H1 (cell line): Measurements from ENCODE around the gene GPC3. TPM values are rescaled to one million over a fixed set of nuclear protein-coding genes. Genes with fewer than 3 reads are reported as not detected.

Source experiments
- CTCF ChIA-PET: fragments of 300-600 bp; sonication (Branson Sonifier 250); formaldehyde crosslinking; loops from one replicate; lab custom pipeline; 2021; ENCODE audit not compliant: partially characterized antibody; lab: Charles Lee
- POLR2A ChIA-PET: fragments of 300-600 bp; sonication (Branson Sonifier 250); formaldehyde crosslinking; loops from one replicate; lab custom pipeline; 2021; ENCODE audit warnings: inconsistent platforms; ENCODE audit not compliant: partially characterized antibody; lab: Charles Lee
- DNase-seq, 2 experiments: peaks; one replicate each; pipeline versions ENCODE4 v3.0.0 to v3.0.0-alpha.2; 2010 to 2022; ENCODE audit warnings: low spot score in 2 of 2, low read depth in 1 of 2, mixed read lengths in 1 of 2
- FAIRE-seq: peaks from 2 replicates; lab custom pipeline; 2011; peaks lifted over from hg19 to GRCh38; lab: Jason Lieb, UNC
- H2AFZ ChIP-seq: 2 replicates; pipeline ENCODE4 v1.8.1; 2012; ENCODE audit warnings: low read length, inconsistent platforms
- H2AK5ac ChIP-seq: 2 replicates; pipeline ENCODE4 v1.6.1; 2013; ENCODE audit warnings: low read depth, low read length
- H2BK120ac ChIP-seq: replicated peaks from 2 replicates; pipeline ENCODE3; 2013; ENCODE audit warnings: low read depth, low read length, inconsistent platforms
- H2BK12ac ChIP-seq: 2 replicates; pipeline ENCODE4 v1.6.1; 2013; ENCODE audit warnings: low read depth, low read length
- H2BK15ac ChIP-seq: 2 replicates; pipeline ENCODE4 v1.6.1; 2013; ENCODE audit warnings: low read length
- H2BK20ac ChIP-seq: 2 replicates; pipeline ENCODE4 v1.6.1; 2013; ENCODE audit warnings: low read length
- H2BK5ac ChIP-seq: 2 replicates; pipeline ENCODE4 v1.6.1; 2013; ENCODE audit warnings: low read depth, low read length
- H3K14ac ChIP-seq: 2 replicates; pipeline ENCODE4 v1.6.1; 2013; ENCODE audit warnings: inconsistent platforms; ENCODE audit not compliant: insufficient read length
- H3K18ac ChIP-seq: 2 replicates; pipeline ENCODE4 v1.6.1; 2013; ENCODE audit warnings: low read length; ENCODE audit errors: extremely low read depth
- H3K23ac ChIP-seq: 2 replicates; pipeline ENCODE4 v1.6.1; 2013; ENCODE audit warnings: inconsistent platforms; ENCODE audit not compliant: insufficient read length
- H3K23me2 ChIP-seq: 2 replicates; pipeline ENCODE4 v1.6.1; 2013; ENCODE audit warnings: low read depth, low read length
- H3K27ac ChIP-seq: 2 replicates; pipeline ENCODE4 v1.6.1; 2011; ENCODE audit warnings: low read depth, low read length, inconsistent platforms
- H3K27me3 ChIP-seq, 4 experiments: replicated peaks in 1 of 4; 1 replicate in 1 of 4; 2 replicates in 3 of 4; pipeline versions ENCODE4 v1.6.1 to v1.8.1; 2011 to 2013; ENCODE audit warnings: low read length in 3 of 4, mild to moderate bottlenecking in 3 of 4, inconsistent platforms in 2 of 4, mixed read lengths in 2 of 4, moderate library complexity in 1 of 4; ENCODE audit not compliant: control insufficient read depth in 3 of 4, insufficient read depth in 3 of 4; ENCODE audit errors: extremely low read depth in 1 of 4
- H3K36me3 ChIP-seq, 4 experiments: 2 replicates each; pipeline versions ENCODE4 v1.6.1 to v1.8.1; 2011 to 2013; ENCODE audit warnings: mild to moderate bottlenecking in 4 of 4, low read length in 3 of 4, moderate library complexity in 2 of 4, control low read depth in 1 of 4, inconsistent platforms in 1 of 4; ENCODE audit not compliant: insufficient read depth in 4 of 4, control insufficient read depth in 2 of 4
- H3K4ac ChIP-seq: replicated peaks from 2 replicates; pipeline ENCODE3; 2013; ENCODE audit warnings: low read length, low read depth, mixed read lengths, inconsistent platforms; ENCODE audit not compliant: insufficient read length
- H3K4me1 ChIP-seq, 4 experiments: replicated peaks in 1 of 4; 1 replicate in 1 of 4; 2 replicates in 3 of 4; pipeline versions ENCODE4 v1.6.1 to v1.8.1; 2011 to 2013; ENCODE audit warnings: low read length in 3 of 4, inconsistent platforms in 2 of 4, mixed read lengths in 1 of 4; ENCODE audit not compliant: insufficient read depth in 4 of 4, control insufficient read depth in 3 of 4
- H3K4me2 ChIP-seq, 2 experiments: 2 replicates each; pipeline versions ENCODE4 v1.6.1 to v1.8.1; 2011 to 2013; ENCODE audit warnings: low read depth in 2 of 2, low read length in 2 of 2, control low read depth in 1 of 2, inconsistent platforms in 1 of 2, mild to moderate bottlenecking in 1 of 2; ENCODE audit not compliant: insufficient read depth in 1 of 2
- H3K4me3 ChIP-seq, 4 experiments: fragments of 200-600, 300-600 bp in 1 of 4; sonication (generic), shearing (Covaris generic), sonication (Bioruptor Twin) in 1 of 4; 2 replicates each; pipeline versions ENCODE4 v1.5.1 to v1.8.1; 2011 to 2016; ENCODE audit warnings: low read length in 4 of 4, low read depth in 3 of 4, control low read depth in 2 of 4, inconsistent platforms in 2 of 4, mild to moderate bottlenecking in 2 of 4, mixed read lengths in 1 of 4, moderate library complexity in 1 of 4; ENCODE audit not compliant: insufficient read depth in 2 of 4; ENCODE audit errors: extremely low read depth in 1 of 4
- H3K56ac ChIP-seq: replicated peaks from 2 replicates; pipeline ENCODE3; 2013; ENCODE audit warnings: low read depth, mild to moderate bottlenecking, mixed read lengths, low read length, inconsistent platforms; ENCODE audit not compliant: insufficient read length
- H3K79me1 ChIP-seq: 2 replicates; pipeline ENCODE4 v1.6.1; 2013; ENCODE audit warnings: low read depth, low read length, control low read depth
- H3K79me2 ChIP-seq, 2 experiments: 2 replicates each; pipeline versions ENCODE4 v1.6.1 to v1.8.1; 2012 to 2013; ENCODE audit warnings: low read length in 2 of 2, mild to moderate bottlenecking in 2 of 2, inconsistent platforms in 1 of 2; ENCODE audit not compliant: insufficient read depth in 2 of 2, control insufficient read depth in 1 of 2
- H3K9ac ChIP-seq, 4 experiments: replicated peaks in 1 of 4; 1 replicate in 1 of 4; 2 replicates in 3 of 4; pipeline versions ENCODE4 v1.6.1 to v1.8.1; 2011 to 2013; ENCODE audit warnings: low read depth in 3 of 4, low read length in 3 of 4, control low read depth in 2 of 4, mild to moderate bottlenecking in 2 of 4, moderate library complexity in 2 of 4, inconsistent platforms in 1 of 4; ENCODE audit errors: extremely low read depth in 1 of 4
- H3K9me3 ChIP-seq, 2 experiments: 2 replicates each; pipeline versions ENCODE4 v1.6.1 to v1.8.1; 2012 to 2013; ENCODE audit warnings: mild to moderate bottlenecking in 2 of 2, moderate library complexity in 2 of 2, control low read depth in 1 of 2, inconsistent platforms in 1 of 2, low read depth in 1 of 2, low read length in 1 of 2, mixed read lengths in 1 of 2; ENCODE audit not compliant: insufficient read depth in 2 of 2
- H4K20me1 ChIP-seq, 2 experiments: replicated peaks in 1 of 2; 2 replicates each; pipeline versions ENCODE3 to v1.8.1; 2011 to 2013; ENCODE audit warnings: inconsistent platforms in 2 of 2, low read length in 2 of 2, mild to moderate bottlenecking in 1 of 2; ENCODE audit not compliant: insufficient read depth in 2 of 2, control insufficient read depth in 1 of 2
- H4K5ac ChIP-seq: 2 replicates; pipeline ENCODE4 v1.6.1; 2013; ENCODE audit warnings: low read length, low read depth, mixed read lengths, inconsistent platforms; ENCODE audit not compliant: insufficient read length
- H4K8ac ChIP-seq: 2 replicates; pipeline ENCODE4 v1.8.0; 2013; ENCODE audit warnings: mild to moderate bottlenecking, moderate library complexity, low read length, inconsistent platforms; ENCODE audit not compliant: insufficient read depth; ENCODE audit errors: extremely low read depth
- H4K91ac ChIP-seq: replicated peaks from 2 replicates; pipeline ENCODE3; 2013; ENCODE audit warnings: low read length, mixed read lengths, inconsistent platforms; ENCODE audit not compliant: insufficient read length
- BCL11A ChIP-seq, 2 experiments: IDR thresholded peaks; one replicate each; pipeline ENCODE4 v1.6.1; 2011; ENCODE audit warnings: low read depth in 2 of 2, low read length in 2 of 2, mild to moderate bottlenecking in 2 of 2
- FOSL1 ChIP-seq: IDR thresholded peaks from 2 replicates; pipeline ENCODE4 v1.6.1; 2011; ENCODE audit warnings: mild to moderate bottlenecking, low read depth, low read length, moderate library complexity; ENCODE audit not compliant: insufficient read depth
- HDAC6 ChIP-seq: IDR thresholded peaks from one replicate; pipeline ENCODE4 v1.7.1; 2012; ENCODE audit warnings: low read depth, mild to moderate bottlenecking, inconsistent platforms, low read length, moderate library complexity
- MAFK ChIP-seq: IDR thresholded peaks from 2 replicates; pipeline ENCODE4 v1.6.1; 2012; ENCODE audit warnings: low read depth, mild to moderate bottlenecking, improper control_type of control experiment, low read length
- PHF8 ChIP-seq: fragments of 200-600 bp; sonication (generic); conservative IDR thresholded peaks from 2 replicates; pipeline ENCODE4 v1.7.1; 2012; ENCODE audit warnings: low read depth, mild to moderate bottlenecking, inconsistent platforms, low read length, moderate library complexity
- RAD21 ChIP-seq, 2 experiments: IDR thresholded peaks in 1 of 2; conservative IDR thresholded peaks in 1 of 2; 2 replicates each; pipeline ENCODE4 v1.6.1; 2011; ENCODE audit warnings: low read depth in 2 of 2, low read length in 2 of 2, improper control_type of control experiment in 1 of 2, inconsistent platforms in 1 of 2, mild to moderate bottlenecking in 1 of 2, moderate library complexity in 1 of 2
- RBBP5 ChIP-seq: IDR thresholded peaks from 2 replicates; pipeline ENCODE4 v1.7.1; 2012; ENCODE audit warnings: low read depth, mild to moderate bottlenecking, inconsistent platforms, low read length, moderate library complexity, borderline replicate concordance
- RNF2 ChIP-seq: fragments of 200-900, 300-1000 bp; sonication (generic); IDR thresholded peaks from 2 replicates; pipeline ENCODE4 v1.7.1; 2016; ENCODE audit warnings: borderline replicate concordance, low read depth, mild to moderate bottlenecking, antibody characterized with exemption, low read length; ENCODE audit not compliant: poor library complexity, severe bottlenecking; ENCODE audit errors: missing control alignments
- SUZ12 ChIP-seq: fragments of 200-600 bp; sonication (generic); IDR thresholded peaks from 2 replicates; pipeline ENCODE4 v1.6.1; 2012; ENCODE audit warnings: mild to moderate bottlenecking, inconsistent platforms, low read length, moderate library complexity, mixed read lengths
- TBP ChIP-seq: IDR thresholded peaks from 2 replicates; pipeline ENCODE4 v1.6.1; 2011; ENCODE audit warnings: low read depth, low read length, improper control_type of control experiment
- TEAD4 ChIP-seq: IDR thresholded peaks from 2 replicates; pipeline ENCODE4 v1.6.1; 2012; ENCODE audit warnings: low read depth, low read length, inconsistent platforms, mixed read lengths
- WGBS, 2 experiments: shearing (Covaris generic) in 1 of 2; methylation state at CpG; one replicate each; pipeline versions ENCODE4 v1.1.6 to v1.1.7; 2013 to 2015; ENCODE audit warnings: low lambda C conversion rate in 2 of 2, mixed read lengths in 2 of 2, inconsistent platforms in 1 of 2, low coverage in 1 of 2, missing lambda C conversion rate in 1 of 2; ENCODE audit not compliant: insufficient replicate concordance in 2 of 2, insufficient coverage in 1 of 2, insufficient read length in 1 of 2; ENCODE audit errors: extremely low coverage in 1 of 2, missing lambda C conversion rate in 1 of 2; 5-methylcytosine and 5-hydroxymethylcytosine counted together
- polyA plus RNA-seq, 7 experiments: library from polyadenylated mRNA; depleted of rRNA in 3 of 7; stranded (reverse) in 5 of 7; unstranded in 2 of 7; fragments of >200 nt in 5 of 7; fragments of 200-250 nt in 2 of 7; gene quantifications; 1 replicate in 5 of 7; 2 replicates in 1 of 7; 4 replicates in 1 of 7; pipeline versions ENCODE4 v1.2.1 to v1.2.3, GENCODE V29; 2011 to 2013; ENCODE audit warnings: missing spikeins in 2 of 7, mixed read lengths in 2 of 7
- total RNA-seq: library from RNA; stranded (reverse); fragmentation: NEBNext Ultra II Directional; extraction: Animal tissue kit (Norgen Biotek cat#: 25700); gene quantifications from 2 replicates; pipeline ENCODE4 v1.2.1, GENCODE V29; 2021
- TF ChIP-seq, protein P1 (sequence below): IDR thresholded peaks from 2 replicates; pipeline ENCODE4 v1.6.1; 2012; ENCODE audit warnings: low read length, inconsistent platforms

GPC3 gene
- total and polyA plus RNA-seq, 2 of the 8 experiments (the other 6 are each of a cell fraction or from before 2014, with no cell fraction given), result 64.8 to 71.9 TPM

GRCh38 chrX:133846311-133846710 lies 139.1 kb downstream of the GPC3 start:
- no peak overlapping the region for H3K23ac ChIP-seq
- no peak overlapping the region for H2BK120ac ChIP-seq
- no peak overlapping the region for H4K8ac ChIP-seq
- H3K27ac ChIP-seq, result no peak overlapping the region
- H3K4me2 ChIP-seq, result no peak overlapping the region
- H4K5ac ChIP-seq, result no peak overlapping the region
- no peak overlapping the region for H3K18ac ChIP-seq
- no peak overlapping the region for H2BK20ac ChIP-seq
- no peaks in the 10 kb centered on the region for H3K27me3 ChIP-seq
- H3K4me3 ChIP-seq, result no peak overlapping the region
- no peak overlapping the region for H2BK15ac ChIP-seq
- no peak overlapping the region for H4K91ac ChIP-seq
- no peaks in the 10 kb centered on the region for H3K79me2 ChIP-seq
- H3K14ac ChIP-seq, result no peak overlapping the region
- H3K4me1 ChIP-seq, result no peaks in the 10 kb centered on the region
- ChIA-PET POLR2A (no interaction called here), CTCF (interaction anchor here (0.6 to 1.2 kb wide), 3 partner anchors 9 to 408 kb away, joined by 3 read pairs; no protein-coding TSS in a partner anchor)
- no peak overlapping the region for H2AFZ ChIP-seq
- no peak overlapping the region for H3K4ac ChIP-seq
- WGBS, 2 experiments, result 93% methylated on average over 2 of the region's 2 CpGs; no CpG with 5 or more reads in 1 of the 2 experiments
- no peak overlapping the region for H2BK12ac ChIP-seq
- no peaks in the 10 kb centered on the region for H3K23me2 ChIP-seq
- H3K9ac ChIP-seq, result no peak overlapping the region
- H3K79me1 ChIP-seq, result no peaks in the 10 kb centered on the region
- no peaks in the 10 kb centered on the region for H3K9me3 ChIP-seq
- H4K20me1 ChIP-seq, result no peaks in the 10 kb centered on the region
- no peak for TF ChIP-seq BCL11A (IDR thresholded peaks at IDR 0.05; ENCODE audit: low read depth in 2 of 2, low read length in 2 of 2)
- no peak for TF ChIP-seq HDAC6
- TF ChIP-seq MAFK, result no peak
- TF ChIP-seq, protein P1, sequence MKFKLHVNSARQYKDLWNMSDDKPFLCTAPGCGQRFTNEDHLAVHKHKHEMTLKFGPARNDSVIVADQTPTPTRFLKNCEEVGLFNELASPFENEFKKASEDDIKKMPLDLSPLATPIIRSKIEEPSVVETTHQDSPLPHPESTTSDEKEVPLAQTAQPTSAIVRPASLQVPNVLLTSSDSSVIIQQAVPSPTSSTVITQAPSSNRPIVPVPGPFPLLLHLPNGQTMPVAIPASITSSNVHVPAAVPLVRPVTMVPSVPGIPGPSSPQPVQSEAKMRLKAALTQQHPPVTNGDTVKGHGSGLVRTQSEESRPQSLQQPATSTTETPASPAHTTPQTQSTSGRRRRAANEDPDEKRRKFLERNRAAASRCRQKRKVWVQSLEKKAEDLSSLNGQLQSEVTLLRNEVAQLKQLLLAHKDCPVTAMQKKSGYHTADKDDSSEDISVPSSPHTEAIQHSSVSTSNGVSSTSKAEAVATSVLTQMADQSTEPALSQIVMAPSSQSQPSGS, result no peak
- TF ChIP-seq FOSL1, result no peak
- no peak for TF ChIP-seq TEAD4
- TF ChIP-seq SUZ12, result no peak
- no peak for TF ChIP-seq RBBP5
- TF ChIP-seq RAD21 (IDR thresholded peaks at IDR 0.05 in 1 of 2, conservative IDR thresholded peaks at IDR 0.05 in 1 of 2; ENCODE audit: low read depth in 2 of 2, low read length in 2 of 2), result no peak
- no peak for TF ChIP-seq PHF8
- TF ChIP-seq RNF2, result no peak
- TF ChIP-seq TBP, result no peak
- DNase-seq (no peak), FAIRE-seq (no peak)
- no peak overlapping the region for H2AK5ac ChIP-seq
- no peak overlapping the region for H2BK5ac ChIP-seq
- 0 out of 8 replicates have a peak, but pooled peaks cover 0 to 2% (median 0%) of the 10 kb centered on the region in 4 experiments for H3K36me3 ChIP-seq
- H3K56ac ChIP-seq, result no peak overlapping the region
